ENCODE data around the gene TBC1D14.
"Not testable (repeated sequence)": the region's sequence is repeated elsewhere in the genome, so short reads cannot be mapped to it uniquely, and the experiment has no call there.

Gene TBC1D14

GRCh38 chr4:7068279-7068842 is 158.7 kb downstream of the TBC1D14 start:
- DNase-seq = no peak

- no peak for DNase-seq
Observed at GRCh38 chr4:7068883-7069282, 159.3 kb downstream of the TBC1D14 start.

GRCh38 chr4:7070729-7071511 is 161.3 kb downstream of the TBC1D14 start:
- DNase-seq = peak; percentile 82

- DNase-seq = no peak
Observed at GRCh38 chr4:7073059-7073458, 163.4 kb downstream of the TBC1D14 start.

- DNase-seq = peak; percentile 67
Observed at GRCh38 chr4:7073526-7074390, 164.1 kb downstream of the TBC1D14 start.

- DNase-seq = no peak
Observed at GRCh38 chr4:7074426-7074825, 164.8 kb downstream of the TBC1D14 start.

GRCh38 chr4:7075962-7076695 is 166.5 kb downstream of the TBC1D14 start:
- DNase-seq = no peak

- DNase-seq = no peak
Observed at GRCh38 chr4:7076696-7077082, 167.1 kb downstream of the TBC1D14 start.

- DNase-seq = no peak
Observed at GRCh38 chr4:7077371-7077770, 167.7 kb downstream of the TBC1D14 start.

- no peak for DNase-seq
Observed at GRCh38 chr4:7078025-7078424, 168.4 kb downstream of the TBC1D14 start.

- not testable (repeated sequence) for DNase-seq
Observed at GRCh38 chr4:7079483-7079882, 169.9 kb downstream of the TBC1D14 start.

GRCh38 chr4:7079909-7080308 is 170.3 kb downstream of the TBC1D14 start:
- not testable (repeated sequence) for DNase-seq
